ENCODE measurements around the gene PARPBP.
"Not testable (repeated sequence)": the region's sequence is repeated elsewhere in the genome, so short reads cannot be mapped to it uniquely, and the experiment has no call there.

The PARPBP gene

DNA sequence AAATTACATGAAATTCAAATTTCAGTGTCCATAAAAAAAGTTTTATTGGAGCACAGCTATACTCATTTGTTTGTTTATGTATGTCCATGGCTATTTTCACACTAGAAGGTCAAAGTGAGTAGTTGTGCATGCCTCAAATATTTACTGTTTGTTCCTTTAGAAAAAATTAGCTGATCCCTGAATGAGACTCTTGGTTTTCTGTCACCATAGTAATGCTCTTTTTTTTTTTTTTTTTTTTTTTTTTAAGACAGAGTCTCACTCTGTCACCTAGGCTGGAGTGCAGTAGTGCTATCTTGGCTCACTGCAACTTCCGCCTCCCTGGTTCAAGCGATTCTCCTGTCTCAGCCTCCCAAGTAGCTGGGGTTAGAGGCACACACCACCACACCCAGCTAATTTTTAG lies 1.3 kb downstream of the PARPBP start:
- not testable (repeated sequence) for H3K9me3 Mint-ChIP-seq (ENCODE audit: low read depth); H3K27me3 Mint-ChIP-seq; H3K36me3 Mint-ChIP-seq
- peaks cover 17% of the 10 kb centered on the region for H3K4me1 Mint-ChIP-seq (ENCODE audit: low read depth)
- peak overlapping the region; percentile 89 for H3K27ac Mint-ChIP-seq
- H3K4me3 Mint-ChIP-seq, result peak overlapping the region; percentile 96

DNA sequence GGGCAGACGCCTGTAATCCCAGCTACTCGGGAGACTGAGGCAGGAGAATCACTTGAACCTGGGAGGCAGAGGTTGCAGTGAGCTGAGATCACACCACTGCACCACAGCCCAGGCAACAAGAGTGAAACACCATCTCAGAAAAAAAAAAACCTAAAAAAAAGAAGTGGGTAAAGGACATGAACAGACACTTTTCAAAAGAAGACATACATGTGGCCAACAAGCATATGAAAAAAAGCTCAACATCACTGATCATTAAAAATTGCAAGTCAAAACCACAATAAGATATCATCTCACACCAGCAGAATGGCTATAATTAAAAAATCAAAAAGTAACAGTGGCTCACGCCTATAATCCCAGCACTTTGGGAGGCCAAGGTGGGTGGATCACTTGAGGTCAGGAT lies 10.7 kb downstream of the PARPBP start:
- H3K36me3 Mint-ChIP-seq; H3K27me3 Mint-ChIP-seq; H3K4me3 Mint-ChIP-seq; H3K27ac Mint-ChIP-seq; H3K9me3 Mint-ChIP-seq (ENCODE audit: low read depth); H3K4me1 Mint-ChIP-seq (ENCODE audit: low read depth): not testable (repeated sequence)

DNA sequence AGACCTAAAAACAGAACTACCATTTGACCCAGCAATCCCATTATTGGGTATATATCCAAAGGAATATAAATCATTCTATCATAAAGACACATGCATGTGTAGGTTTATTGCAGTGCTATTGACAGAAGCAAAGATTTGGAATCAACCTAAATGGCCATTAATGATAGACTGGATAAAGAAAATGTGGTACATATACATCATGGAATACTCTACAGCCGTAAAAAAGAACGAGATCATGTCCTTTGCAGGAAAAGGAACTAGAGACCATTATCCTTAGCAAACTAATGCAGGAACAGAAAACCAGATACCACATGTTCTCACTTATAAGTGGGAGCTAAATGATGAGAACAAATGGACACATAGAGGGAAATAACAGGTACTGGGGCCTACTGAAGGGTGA lies 11.5 kb downstream of the PARPBP start:
- not testable (repeated sequence) for H3K27me3 Mint-ChIP-seq; H3K36me3 Mint-ChIP-seq; H3K9me3 Mint-ChIP-seq (ENCODE audit: low read depth); H3K4me1 Mint-ChIP-seq (ENCODE audit: low read depth); H3K27ac Mint-ChIP-seq; H3K4me3 Mint-ChIP-seq

DNA sequence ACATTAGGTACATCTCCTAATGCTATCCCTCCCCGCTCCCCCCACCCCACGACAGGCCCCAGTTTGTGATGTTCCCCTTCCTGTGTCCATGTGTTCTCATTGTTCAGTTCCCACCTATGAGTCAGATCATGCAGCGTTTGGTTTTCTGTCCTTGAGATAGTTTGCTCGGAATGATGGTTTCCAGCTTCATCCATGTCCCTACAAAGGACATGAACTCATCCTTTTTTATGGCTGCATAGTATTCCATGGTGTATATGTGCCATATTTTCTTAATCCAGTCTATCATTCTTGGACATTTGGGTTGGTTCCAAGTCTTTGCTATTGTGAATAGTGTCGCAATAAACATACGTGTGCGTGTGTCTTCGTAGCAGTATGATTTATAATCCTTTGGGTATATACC lies 17.6 kb downstream of the PARPBP start:
- not testable (repeated sequence) for H3K4me3 Mint-ChIP-seq; H3K36me3 Mint-ChIP-seq; H3K4me1 Mint-ChIP-seq (ENCODE audit: low read depth); H3K27ac Mint-ChIP-seq; H3K9me3 Mint-ChIP-seq (ENCODE audit: low read depth); H3K27me3 Mint-ChIP-seq

DNA sequence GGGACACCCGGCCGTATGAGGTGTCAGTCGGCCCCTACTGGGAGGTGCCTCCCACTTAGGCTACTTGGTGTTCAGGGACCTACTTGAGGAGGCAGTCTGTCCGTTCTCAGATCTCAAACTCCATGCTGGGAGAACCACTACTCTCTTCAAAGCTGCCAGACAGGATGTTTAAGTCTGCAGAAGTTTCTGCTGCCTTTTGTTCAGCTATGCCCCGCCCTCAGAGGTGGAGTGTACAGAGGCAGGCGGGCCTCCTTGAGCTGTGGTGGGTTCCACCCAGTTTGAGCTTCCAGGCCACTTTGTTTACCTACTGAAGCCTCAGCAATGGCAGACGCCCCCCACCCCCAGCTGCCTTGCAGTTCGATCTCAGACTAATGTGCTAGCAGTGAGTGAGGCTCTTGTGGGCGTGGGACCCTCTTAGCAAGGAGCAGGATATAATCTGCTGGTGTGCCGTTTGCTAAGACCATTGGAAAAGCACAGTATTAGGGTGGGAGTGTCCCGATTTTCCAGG lies 22.9 kb downstream of the PARPBP start:
- peaks cover 14% of the 10 kb centered on the region for H3K4me1 Mint-ChIP-seq (ENCODE audit: low read depth)
- not testable (repeated sequence) for H3K9me3 Mint-ChIP-seq (ENCODE audit: low read depth); H3K4me3 Mint-ChIP-seq; H3K36me3 Mint-ChIP-seq; H3K27ac Mint-ChIP-seq; H3K27me3 Mint-ChIP-seq

DNA sequence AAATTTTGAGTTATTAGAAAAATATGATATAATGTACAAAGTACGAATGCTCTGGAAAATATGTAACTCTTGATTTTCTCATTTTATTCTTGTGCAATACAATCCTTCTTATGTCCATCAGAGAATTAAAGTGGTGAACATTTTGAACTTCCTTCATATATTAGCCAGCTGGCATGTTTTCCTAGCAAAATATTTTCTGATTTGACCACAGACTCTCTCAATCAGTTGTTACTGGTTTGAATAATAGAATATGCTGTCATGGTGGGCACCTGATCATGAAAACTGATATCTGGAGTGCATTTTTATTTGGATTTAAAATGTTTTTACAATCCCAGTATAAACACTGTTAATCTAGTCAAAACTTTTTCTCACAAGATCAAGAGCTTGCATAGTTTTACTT lies 24.2 kb downstream of the PARPBP start:
- Mint-ChIP-seq H3K4me3 (no peak overlapping the region), H3K36me3 (peaks cover 3% of the 10 kb centered on the region), H3K4me1 (ENCODE audit: low read depth) (peaks cover 14% of the 10 kb centered on the region), H3K27me3 (no peaks in the 10 kb centered on the region), H3K9me3 (ENCODE audit: low read depth) (no peaks in the 10 kb centered on the region), H3K27ac (no peak overlapping the region)

DNA sequence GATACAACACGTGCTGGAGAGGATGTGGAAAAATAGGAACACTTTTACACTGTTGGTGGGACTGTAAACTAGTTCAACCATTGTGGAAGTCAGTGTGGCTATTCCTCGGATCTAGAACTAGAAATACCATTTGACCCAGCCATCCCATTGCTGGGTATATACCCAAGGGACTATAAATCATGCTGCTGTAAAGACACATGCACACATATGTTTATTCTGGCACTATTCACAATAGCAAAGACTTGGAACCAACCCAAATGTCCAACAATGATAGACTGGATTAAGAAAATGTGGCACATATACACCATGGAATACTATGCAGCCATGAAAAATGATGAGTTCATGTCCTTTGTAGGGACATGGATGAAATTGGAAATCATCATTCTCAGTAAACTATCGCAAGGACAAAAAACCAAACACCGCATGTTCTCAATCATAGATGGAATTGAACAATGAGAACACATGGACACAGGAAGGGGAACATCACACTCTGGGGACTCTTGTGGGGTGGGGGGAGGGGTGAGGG lies 27.1 kb downstream of the PARPBP start:
- not testable (repeated sequence) for H3K27me3 Mint-ChIP-seq; H3K4me3 Mint-ChIP-seq; H3K27ac Mint-ChIP-seq; H3K9me3 Mint-ChIP-seq (ENCODE audit: low read depth); H3K36me3 Mint-ChIP-seq
- H3K4me1 Mint-ChIP-seq (ENCODE audit: low read depth), result peaks cover 13% of the 10 kb centered on the region

DNA sequence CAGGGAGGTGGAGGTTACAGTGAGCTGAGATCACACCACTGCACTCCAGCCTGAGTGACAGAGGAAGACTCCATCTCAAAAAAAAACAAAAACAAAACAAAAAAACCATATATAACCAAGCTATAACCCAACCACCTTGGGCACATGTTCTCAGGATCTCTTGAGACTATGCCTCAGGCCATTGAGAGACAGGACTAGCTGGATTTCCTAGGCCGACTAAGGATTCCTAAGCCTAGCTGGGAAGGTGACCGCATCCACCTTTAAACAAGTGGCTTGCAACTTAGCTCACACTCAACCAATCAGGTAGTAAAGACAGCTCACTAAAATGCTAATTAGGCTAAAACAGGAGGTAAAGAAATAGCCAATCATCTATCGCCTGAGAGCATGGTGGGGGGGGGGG lies 35.2 kb downstream of the PARPBP start:
- not testable (repeated sequence) for H3K27me3 Mint-ChIP-seq; H3K9me3 Mint-ChIP-seq (ENCODE audit: low read depth); H3K36me3 Mint-ChIP-seq; H3K4me3 Mint-ChIP-seq; H3K4me1 Mint-ChIP-seq (ENCODE audit: low read depth); H3K27ac Mint-ChIP-seq

DNA sequence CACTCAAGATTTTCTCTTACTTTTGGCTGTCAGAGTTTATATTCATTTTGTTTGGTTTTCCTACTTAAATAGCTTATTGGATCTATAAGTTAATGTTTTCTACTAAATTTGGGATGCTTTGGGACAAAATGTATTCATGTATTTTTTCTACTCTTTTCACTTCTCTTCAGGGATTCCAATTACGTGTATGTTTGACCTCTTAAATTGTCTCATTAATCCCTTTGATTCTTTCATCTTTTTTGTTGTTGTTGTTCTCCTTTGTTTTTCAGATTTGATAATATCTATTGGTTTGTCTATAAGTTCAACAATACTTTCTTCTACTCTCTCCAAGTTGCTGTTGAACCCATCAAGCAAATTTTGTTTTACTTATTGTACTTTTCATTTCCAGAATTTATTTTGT lies 43.4 kb downstream of the PARPBP start:
- Mint-ChIP-seq H3K27me3 (no peaks in the 10 kb centered on the region), H3K27ac (no peak overlapping the region), H3K36me3 (peaks cover 3% of the 10 kb centered on the region), H3K9me3 (ENCODE audit: low read depth) (no peaks in the 10 kb centered on the region), H3K4me1 (ENCODE audit: low read depth) (no peaks in the 10 kb centered on the region), H3K4me3 (no peak overlapping the region)

DNA sequence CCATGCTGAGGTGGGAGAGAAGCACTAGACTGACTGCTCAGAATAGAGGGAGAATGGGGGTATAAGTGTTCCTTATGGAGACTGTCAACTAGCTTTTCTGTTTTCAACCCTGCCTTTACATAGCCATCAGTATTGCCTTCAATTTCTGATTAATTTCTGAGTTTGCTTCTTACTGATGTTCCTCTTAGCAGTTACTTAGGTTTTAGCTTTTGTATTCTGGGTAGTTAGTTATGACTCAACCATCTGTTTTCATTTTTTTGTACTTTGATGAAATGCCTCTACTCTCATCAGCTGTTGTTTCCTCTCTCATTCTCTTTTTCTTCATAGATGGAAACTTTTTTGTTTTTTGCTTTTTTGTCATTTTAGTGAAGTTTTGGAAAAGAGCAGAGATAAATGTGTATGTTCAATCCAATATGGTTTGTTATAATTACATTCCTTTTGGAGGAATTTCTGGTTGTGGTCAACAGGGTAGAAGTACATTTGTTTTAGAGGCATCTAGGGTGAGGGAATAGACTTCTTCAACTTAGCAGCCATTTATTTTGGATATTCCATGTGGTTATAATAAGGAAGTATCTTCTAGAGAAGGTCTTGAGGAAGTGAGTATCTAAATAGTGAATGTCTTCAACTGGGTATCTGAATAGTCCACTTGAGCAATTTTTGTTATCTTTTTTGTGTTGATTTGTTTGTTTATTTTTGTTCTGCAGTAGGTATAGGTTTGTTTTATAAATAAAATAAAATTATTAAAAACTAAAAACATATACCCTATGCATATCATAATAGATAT lies 48.0 kb downstream of the PARPBP start:
- Mint-ChIP-seq H3K36me3 (peaks cover 7% of the 10 kb centered on the region), H3K4me3 (no peak overlapping the region), H3K27ac (no peak overlapping the region)

DNA sequence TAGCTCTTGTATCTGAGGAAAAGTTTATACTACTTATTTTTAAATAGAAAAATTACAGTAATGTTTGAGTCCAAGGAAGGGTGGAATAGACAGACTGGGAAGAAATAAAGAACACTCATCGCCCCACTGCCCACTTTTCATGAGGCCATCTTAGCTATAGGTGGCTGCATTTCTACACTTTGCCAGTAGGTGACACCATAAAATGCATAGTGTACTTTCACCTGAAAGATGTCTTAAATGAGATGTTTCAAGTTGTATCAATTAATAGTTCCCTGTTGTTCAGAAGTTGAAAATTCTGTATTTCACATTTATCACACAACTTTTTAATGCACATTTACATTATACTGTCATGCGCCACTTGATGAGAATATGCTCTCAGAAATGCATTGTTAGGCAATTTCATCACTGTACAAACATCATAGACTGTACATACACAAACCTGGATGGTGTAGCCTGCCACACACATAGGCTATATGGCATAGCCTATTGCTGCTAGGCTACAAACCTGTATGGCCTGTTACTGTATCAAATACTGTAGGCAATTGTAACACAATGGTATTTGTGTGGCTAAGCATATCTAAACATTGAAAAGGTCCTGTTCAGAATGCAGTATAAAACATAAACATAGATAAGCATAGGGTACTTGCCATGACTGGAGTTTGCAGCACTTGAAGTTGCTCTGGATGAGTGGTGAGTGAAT lies 50.1 kb downstream of the PARPBP start:
- H3K4me1 Mint-ChIP-seq (ENCODE audit: low read depth), result no peaks in the 10 kb centered on the region
- no peaks in the 10 kb centered on the region for H3K27me3 Mint-ChIP-seq
- H3K4me3 Mint-ChIP-seq, result no peak overlapping the region
- H3K9me3 Mint-ChIP-seq (ENCODE audit: low read depth), result no peaks in the 10 kb centered on the region
- H3K36me3 Mint-ChIP-seq, result peaks cover 4% of the 10 kb centered on the region
- no peak overlapping the region for H3K27ac Mint-ChIP-seq

More for the DNA sequence above, 48.0 kb downstream of the PARPBP start:
- Mint-ChIP-seq H3K9me3 (ENCODE audit: low read depth) (no peaks in the 10 kb centered on the region), H3K27me3 (no peaks in the 10 kb centered on the region), H3K4me1 (ENCODE audit: low read depth) (no peaks in the 10 kb centered on the region)

DNA sequence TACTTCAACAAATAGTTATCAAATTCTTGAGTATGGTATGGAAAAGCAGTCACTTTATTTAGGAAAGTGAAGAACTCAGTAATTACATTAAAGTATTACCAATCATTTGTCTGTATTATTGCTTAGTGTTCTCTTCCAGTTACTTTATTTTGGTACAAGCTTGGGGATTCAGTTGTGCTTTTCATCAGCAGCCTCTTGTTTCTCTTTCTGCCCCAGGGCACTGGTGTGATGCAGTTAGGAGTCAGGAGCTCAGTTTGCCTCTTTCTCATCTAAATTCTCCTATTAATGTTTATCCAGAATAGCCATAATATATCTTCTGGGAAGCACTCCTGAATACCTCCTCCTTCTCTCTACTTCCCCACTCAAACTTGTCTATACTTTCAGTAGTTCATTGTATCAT lies 52.0 kb downstream of the PARPBP start:
- Mint-ChIP-seq H3K4me1 (ENCODE audit: low read depth) (no peaks in the 10 kb centered on the region), H3K36me3 (peaks cover 4% of the 10 kb centered on the region), H3K9me3 (ENCODE audit: low read depth) (no peaks in the 10 kb centered on the region), H3K27me3 (no peaks in the 10 kb centered on the region), H3K4me3 (no peak overlapping the region), H3K27ac (peak overlapping the region; percentile 61)

DNA sequence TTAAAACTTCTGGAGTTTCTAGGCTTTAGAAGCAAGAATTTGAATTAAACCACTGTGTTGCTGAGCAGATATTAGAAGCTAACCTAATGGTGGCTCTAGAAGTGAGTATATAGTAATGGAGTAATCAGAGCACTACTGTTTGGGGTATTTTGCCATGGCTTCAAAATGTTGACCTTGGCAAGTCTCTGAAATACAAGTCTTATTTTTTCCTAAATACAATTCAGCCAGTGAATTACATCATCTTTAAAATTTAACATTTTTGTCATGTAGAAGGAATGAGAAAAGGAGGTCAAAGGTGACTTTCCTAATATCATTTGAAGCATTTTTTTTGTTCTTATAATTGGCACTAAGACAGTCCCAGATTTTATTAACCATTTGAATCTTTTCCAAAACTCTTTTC lies 52.5 kb downstream of the PARPBP start:
- Mint-ChIP-seq H3K27ac (peak overlapping the region; percentile 61), H3K4me3 (no peak overlapping the region), H3K27me3 (no peaks in the 10 kb centered on the region), H3K4me1 (ENCODE audit: low read depth) (no peaks in the 10 kb centered on the region), H3K36me3 (peaks cover 4% of the 10 kb centered on the region), H3K9me3 (ENCODE audit: low read depth) (no peaks in the 10 kb centered on the region)

DNA sequence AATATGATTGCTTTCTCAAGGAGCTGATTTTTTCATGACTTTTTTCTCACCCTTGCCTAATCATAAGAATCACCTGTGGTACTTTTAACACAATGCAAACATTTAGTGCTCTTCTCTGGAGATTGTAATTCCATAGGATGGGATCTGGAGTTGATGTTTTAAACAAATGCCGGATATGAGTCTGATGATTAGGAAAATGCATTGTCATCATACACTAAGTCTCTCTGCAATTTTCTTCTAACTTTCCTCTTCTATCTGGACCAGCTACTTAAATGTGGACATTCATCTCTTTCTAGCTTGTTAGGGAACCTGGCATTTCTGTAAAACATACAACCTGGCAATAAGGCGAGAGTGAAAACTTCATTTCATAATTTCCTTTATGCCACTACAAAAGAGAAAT lies 54.1 kb downstream of the PARPBP start:
- H3K36me3 Mint-ChIP-seq, result peaks cover 4% of the 10 kb centered on the region
- no peaks in the 10 kb centered on the region for H3K9me3 Mint-ChIP-seq (ENCODE audit: low read depth)
- no peak overlapping the region for H3K4me3 Mint-ChIP-seq
- no peaks in the 10 kb centered on the region for H3K27me3 Mint-ChIP-seq
- no peak overlapping the region for H3K27ac Mint-ChIP-seq
- H3K4me1 Mint-ChIP-seq (ENCODE audit: low read depth), result no peaks in the 10 kb centered on the region

DNA sequence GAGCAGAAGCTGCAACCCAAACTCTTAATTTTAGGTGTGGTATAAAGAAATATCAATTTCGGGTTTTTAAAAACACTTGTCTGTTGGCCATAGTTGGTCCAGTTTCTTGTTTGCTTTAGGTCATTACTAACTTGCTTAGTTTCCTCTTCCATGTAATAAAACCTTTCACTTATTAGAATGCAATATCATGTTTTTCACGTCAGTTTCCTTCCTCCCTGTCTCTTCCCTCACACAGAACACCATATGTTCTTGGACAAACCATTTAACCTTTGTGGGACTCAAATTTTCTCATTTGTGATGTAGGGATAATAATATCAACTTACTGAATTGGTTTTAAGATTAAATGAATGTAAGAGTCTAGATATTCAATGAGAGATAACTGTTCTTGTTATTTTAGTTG lies 54.8 kb downstream of the PARPBP start:
- H3K4me1 Mint-ChIP-seq (ENCODE audit: low read depth), result no peaks in the 10 kb centered on the region
- peaks cover 4% of the 10 kb centered on the region for H3K36me3 Mint-ChIP-seq
- H3K9me3 Mint-ChIP-seq (ENCODE audit: low read depth), result no peaks in the 10 kb centered on the region
- H3K27me3 Mint-ChIP-seq, result no peaks in the 10 kb centered on the region
- no peak overlapping the region for H3K4me3 Mint-ChIP-seq
- H3K27ac Mint-ChIP-seq, result no peak overlapping the region

DNA sequence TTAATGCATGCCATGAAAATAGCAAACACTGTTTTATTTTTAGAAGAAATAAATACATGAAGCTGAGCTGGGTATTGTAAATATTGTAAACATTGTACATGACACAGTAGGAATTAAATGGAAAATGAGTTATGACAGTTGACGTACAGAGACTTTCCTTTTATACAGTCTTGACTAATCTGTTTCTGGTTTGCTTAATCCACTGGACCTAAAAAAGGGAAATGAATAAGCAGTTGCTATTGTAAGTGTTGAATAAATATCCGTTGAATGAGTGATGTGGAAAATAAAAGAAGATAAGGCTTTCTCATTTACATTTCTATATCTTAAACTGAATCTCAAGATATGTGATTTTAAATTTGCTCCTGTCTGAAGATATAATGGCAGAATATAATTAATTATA lies 62.7 kb downstream of the PARPBP start:
- Mint-ChIP-seq H3K4me1 (ENCODE audit: low read depth) (no peaks in the 10 kb centered on the region), H3K9me3 (ENCODE audit: low read depth) (no peaks in the 10 kb centered on the region), H3K4me3 (no peak overlapping the region), H3K27ac (no peak overlapping the region), H3K36me3 (peaks cover 4% of the 10 kb centered on the region), H3K27me3 (no peaks in the 10 kb centered on the region)
